ENCODE measurements around the gene CDCA7.
A peak's percentile ranks its signal among the peaks of the same experiment; 100 is the strongest.

CDCA7 gene

DNA sequence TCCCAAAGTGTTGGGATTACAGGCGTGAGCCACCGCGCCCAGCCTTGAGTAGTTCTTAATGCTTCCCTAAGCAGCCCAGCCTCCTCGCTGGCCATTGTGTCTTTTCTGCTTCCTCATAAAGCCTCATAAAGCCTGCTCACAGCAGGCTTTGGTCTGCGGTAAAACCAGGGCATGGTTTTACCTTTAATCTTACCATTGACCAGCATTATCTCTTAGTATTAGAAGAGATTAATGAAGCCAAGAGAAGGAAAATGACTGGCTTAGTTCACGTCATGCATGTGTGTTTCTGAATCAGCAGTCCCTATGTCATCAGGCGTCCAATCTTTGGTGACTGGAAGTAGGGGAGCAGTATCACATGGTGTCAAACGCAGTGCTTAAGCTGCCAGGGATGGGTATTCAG, 14.9 kb upstream of the CDCA7 start:
- no peak overlapping the region for H3K27ac ChIP-seq
- TF ChIP-seq, protein P1, sequence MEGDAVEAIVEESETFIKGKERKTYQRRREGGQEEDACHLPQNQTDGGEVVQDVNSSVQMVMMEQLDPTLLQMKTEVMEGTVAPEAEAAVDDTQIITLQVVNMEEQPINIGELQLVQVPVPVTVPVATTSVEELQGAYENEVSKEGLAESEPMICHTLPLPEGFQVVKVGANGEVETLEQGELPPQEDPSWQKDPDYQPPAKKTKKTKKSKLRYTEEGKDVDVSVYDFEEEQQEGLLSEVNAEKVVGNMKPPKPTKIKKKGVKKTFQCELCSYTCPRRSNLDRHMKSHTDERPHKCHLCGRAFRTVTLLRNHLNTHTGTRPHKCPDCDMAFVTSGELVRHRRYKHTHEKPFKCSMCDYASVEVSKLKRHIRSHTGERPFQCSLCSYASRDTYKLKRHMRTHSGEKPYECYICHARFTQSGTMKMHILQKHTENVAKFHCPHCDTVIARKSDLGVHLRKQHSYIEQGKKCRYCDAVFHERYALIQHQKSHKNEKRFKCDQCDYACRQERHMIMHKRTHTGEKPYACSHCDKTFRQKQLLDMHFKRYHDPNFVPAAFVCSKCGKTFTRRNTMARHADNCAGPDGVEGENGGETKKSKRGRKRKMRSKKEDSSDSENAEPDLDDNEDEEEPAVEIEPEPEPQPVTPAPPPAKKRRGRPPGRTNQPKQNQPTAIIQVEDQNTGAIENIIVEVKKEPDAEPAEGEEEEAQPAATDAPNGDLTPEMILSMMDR (conservative IDR thresholded peaks at IDR 0.05), result no peak

- TF ChIP-seq, protein P1 (conservative IDR thresholded peaks at IDR 0.05), result no peak
- no peak overlapping the region for H3K27ac ChIP-seq
Measured at GRCh38 chr2:173343921-173344320, 10.8 kb upstream of the CDCA7 start.

GRCh38 chr2:173346035-173346434, 8.6 kb upstream of the CDCA7 start:
- H3K27ac ChIP-seq, result no peak overlapping the region
- TF ChIP-seq, protein P1 (conservative IDR thresholded peaks at IDR 0.05), result no peak

- TF ChIP-seq, protein P1 (conservative IDR thresholded peaks at IDR 0.05), result no peak
- peak overlapping the region; percentile 13; the same call in 1 of the 2 replicates for H3K27ac ChIP-seq
Measured at GRCh38 chr2:173347305-173348168, 7.1 kb upstream of the CDCA7 start.

DNA sequence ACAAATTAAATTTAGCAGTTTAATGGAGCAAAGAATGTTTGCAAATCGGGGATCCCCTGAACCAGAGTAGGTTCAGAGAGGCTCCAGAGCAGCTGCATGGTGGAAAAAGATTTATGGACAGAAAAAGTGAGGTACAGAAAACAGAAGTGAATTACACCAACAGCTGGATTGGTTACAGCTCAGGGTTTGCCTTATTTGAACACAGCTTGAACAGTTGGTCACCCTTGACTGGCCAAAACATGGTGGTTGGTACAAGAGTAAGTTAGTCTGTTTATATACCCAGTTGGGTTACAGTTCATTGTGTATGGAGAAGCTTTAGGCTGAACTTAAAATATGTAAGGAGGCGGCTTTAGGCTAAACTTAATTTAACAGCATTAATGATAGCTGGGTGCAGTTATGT, 5.4 kb upstream of the CDCA7 start:
- TF ChIP-seq, protein P1 (conservative IDR thresholded peaks at IDR 0.05), result no peak
- no peak overlapping the region for H3K27ac ChIP-seq

DNA sequence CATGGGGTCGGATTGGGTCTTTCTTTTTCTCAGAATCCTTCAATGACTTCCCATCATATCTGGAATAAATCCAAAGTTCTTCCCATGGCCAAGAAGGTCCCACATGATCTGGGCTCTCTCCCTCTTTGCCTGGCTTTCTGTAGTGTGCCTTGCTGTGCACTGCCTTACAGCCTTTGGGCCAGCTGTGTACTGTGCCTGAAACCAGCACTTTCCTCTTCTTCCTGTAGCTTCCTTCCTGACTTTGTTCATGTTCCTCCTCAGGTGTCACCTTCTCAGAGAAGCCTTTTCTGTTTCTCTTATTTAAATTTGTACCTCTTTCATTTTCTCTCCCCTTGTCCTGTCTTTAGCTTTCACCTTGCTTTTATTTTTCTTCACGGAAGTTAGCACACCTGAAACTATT, 4.3 kb upstream of the CDCA7 start:
- TF ChIP-seq, protein P1 (conservative IDR thresholded peaks at IDR 0.05), result no peak
- H3K27ac ChIP-seq, result no peak overlapping the region

GRCh38 chr2:173351879-173352278, 2.8 kb upstream of the CDCA7 start:
- no peak overlapping the region for H3K27ac ChIP-seq
- TF ChIP-seq, protein P1 (conservative IDR thresholded peaks at IDR 0.05), result no peak

All from VCaP (cell line).